Retinal pigment epithelial cell (primary cell): ENCODE results near the gene KCNN4.
"Not testable (repeated sequence)": the region's sequence is repeated elsewhere in the genome, so short reads cannot be mapped to it uniquely, and the experiment has no call there.

Experiments used
- DNase-seq: peaks from one replicate; pipeline ENCODE4 v3.0.0-alpha.2; 2010; ENCODE audit warnings: low read depth
- H3K4me3 ChIP-seq: 2 replicates; pipeline ENCODE4 v1.5.1; 2011; ENCODE audit warnings: mild to moderate bottlenecking, low read length, control low read depth, moderate library complexity
- CTCF ChIP-seq: conservative IDR thresholded peaks from 2 replicates; pipeline ENCODE4 v1.5.1; 2011; ENCODE audit warnings: low read depth, low read length, control low read depth, inconsistent platforms

KCNN4 gene

GRCh38 chr19:43768273-43769050 is 12.3 kb downstream of the KCNN4 start:
- no peak for TF ChIP-seq CTCF
- no peak overlapping the region for H3K4me3 ChIP-seq
- no peak for DNase-seq

- no peak for DNase-seq
- H3K4me3 ChIP-seq: no peak overlapping the region
Measured at GRCh38 chr19:43767818-43768217, 13.0 kb downstream of the KCNN4 start.

GRCh38 chr19:43767316-43767715 is 13.5 kb downstream of the KCNN4 start:
- DNase-seq: no peak
- TF ChIP-seq CTCF: no peak
- no peak overlapping the region for H3K4me3 ChIP-seq

More at GRCh38 chr19:43767818-43768217, 13.0 kb downstream of the KCNN4 start:
- TF ChIP-seq CTCF: no peak

- TF ChIP-seq CTCF: no peak
- DNase-seq: no peak
- H3K4me3 ChIP-seq: no peak overlapping the region
Measured at GRCh38 chr19:43766755-43767043, 14.1 kb downstream of the KCNN4 start.

- no peak for DNase-seq
Measured at GRCh38 chr19:43765109-43765876, 15.5 kb downstream of the KCNN4 start.

GRCh38 chr19:43764684-43765083 is 16.1 kb downstream of the KCNN4 start:
- H3K4me3 ChIP-seq, DNase-seq: not testable (repeated sequence)

More at GRCh38 chr19:43765109-43765876, 15.5 kb downstream of the KCNN4 start:
- no peak for TF ChIP-seq CTCF
- no peak overlapping the region for H3K4me3 ChIP-seq

GRCh38 chr19:43763473-43763939 is 17.3 kb downstream of the KCNN4 start:
- no peak overlapping the region for H3K4me3 ChIP-seq
- TF ChIP-seq CTCF: no peak
- no peak for DNase-seq
